ENCODE measurements around the gene FTO. TPM values are rescaled to one million over a fixed set of nuclear protein-coding genes. Genes with fewer than 3 reads are reported as not detected.

The FTO gene
- polyA plus RNA-seq, 3 donors, result 16.8 to 51.0 (median 37.7) TPM

GRCh38 chr16:53717577-53717976, 13.6 kb downstream of the FTO start:
- WGBS (ENCODE audit: insufficient coverage), result no CpG with 5 or more reads among the region's 3 CpGs
- no peaks in the 10 kb centered on the region for H3K9me3 ChIP-seq (replicated peaks in 1 of 2; ENCODE audit: control insufficient read depth in 1 of 2, insufficient read depth in 1 of 2, low read length in 2 of 2)
- no peaks in the 10 kb centered on the region for H3K36me3 ChIP-seq (replicated peaks in 1 of 2; ENCODE audit: control insufficient read depth in 1 of 2, insufficient read depth in 2 of 2, low read length in 2 of 2)
- no peak overlapping the region for H2AFZ ChIP-seq (ENCODE audit: insufficient read depth, low read depth, low read length, poor library complexity, severe bottlenecking)
- no peak overlapping the region for H3K4me3 Mint-ChIP-seq
- no peak for DNase-seq
- no peak overlapping the region for H3K27ac Mint-ChIP-seq
- H3K4me3 ChIP-seq (replicated peaks in 1 of 3; ENCODE audit: low read depth in 2 of 3, low read length in 3 of 3), result no peak overlapping the region
- H3K79me2 ChIP-seq (ENCODE audit: insufficient read depth, low read length), result peaks cover 17% of the 10 kb centered on the region
- H3K4me1 ChIP-seq (ENCODE audit: control insufficient read depth in 1 of 2, insufficient read depth in 2 of 2, low read length in 2 of 2), result peaks cover 2 to 5% of the 10 kb centered on the region in 2 donors
- H3K9me3 Mint-ChIP-seq, result peaks cover 0 to 2% (median 0%) of the 10 kb centered on the region in 7 donors
- H3K36me3 Mint-ChIP-seq, result peaks cover 3 to 8% of the 10 kb centered on the region in 2 donors
- no peak overlapping the region for H3K4me2 ChIP-seq (replicated peaks; ENCODE audit: extremely low read depth, low read length, poor library complexity, severe bottlenecking)
- no peak overlapping the region for H3K27ac ChIP-seq (ENCODE audit: low read depth in 1 of 2, low read length in 2 of 2)
- no peak for TF ChIP-seq CTCF (IDR thresholded peaks at IDR 0.05)
- no peaks in the 10 kb centered on the region for H4K20me1 ChIP-seq (ENCODE audit: insufficient read depth, low read length)
- H3K27me3 Mint-ChIP-seq (ENCODE audit: low read depth in 3 of 3), result peaks cover 0 to 2% (median 0%) of the 10 kb centered on the region in 3 donors
- H3K27me3 ChIP-seq (ENCODE audit: control insufficient read depth in 2 of 2, insufficient read depth in 2 of 2, low read length in 2 of 2), result no peaks in the 10 kb centered on the region
- no peak overlapping the region for H3K9ac ChIP-seq (ENCODE audit: insufficient read depth, low read length, poor library complexity, severe bottlenecking)
- intact Hi-C loops (cut with micrococcal nuclease), result no loop called here
- H3K4me1 Mint-ChIP-seq, result peaks cover 11% of the 10 kb centered on the region

DNA sequence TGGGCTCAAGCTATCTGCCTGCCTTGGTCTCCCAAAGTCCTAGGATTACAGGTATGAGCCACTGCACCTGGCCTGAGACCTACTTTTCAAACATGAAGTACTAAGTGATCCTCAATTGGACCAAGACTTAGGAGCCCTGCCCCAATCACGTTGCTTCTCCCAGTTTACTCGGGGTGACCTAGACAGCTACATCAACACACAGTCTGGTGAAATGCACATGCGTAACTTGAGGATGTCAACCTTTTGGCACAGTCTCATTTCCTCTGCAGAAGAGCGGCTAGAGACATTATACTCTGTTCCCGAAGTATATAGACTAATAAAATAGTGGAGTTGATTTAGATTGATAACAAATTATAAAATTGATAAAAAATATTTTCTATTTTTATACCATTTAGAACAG, 17.1 kb downstream of the FTO start:
- no peak overlapping the region for H3K9ac ChIP-seq (ENCODE audit: insufficient read depth, low read length, poor library complexity, severe bottlenecking)
- peaks cover 2 to 5% of the 10 kb centered on the region in 2 donors for H3K4me1 ChIP-seq (ENCODE audit: control insufficient read depth in 1 of 2, insufficient read depth in 2 of 2, low read length in 2 of 2)
- H3K4me2 ChIP-seq (replicated peaks; ENCODE audit: extremely low read depth, low read length, poor library complexity, severe bottlenecking), result no peak overlapping the region
- Mint-ChIP-seq H3K4me1 (peaks cover 10% of the 10 kb centered on the region), H3K27ac (no peak overlapping the region), H3K4me3 (no peak overlapping the region), H3K36me3 (peaks cover 0 to 6% of the 10 kb centered on the region in 2 donors), H3K9me3 (peaks cover 0 to 2% (median 0%) of the 10 kb centered on the region in 7 donors), H3K27me3 (ENCODE audit: low read depth in 3 of 3) (no peaks in the 10 kb centered on the region)
- no peak overlapping the region for H2AFZ ChIP-seq (ENCODE audit: insufficient read depth, low read depth, low read length, poor library complexity, severe bottlenecking)
- 93% methylated on average over 3 of the region's 5 CpGs for WGBS (ENCODE audit: insufficient coverage)
- H3K36me3 ChIP-seq (replicated peaks in 1 of 2; ENCODE audit: control insufficient read depth in 1 of 2, insufficient read depth in 2 of 2, low read length in 2 of 2), result no peaks in the 10 kb centered on the region
- no peaks in the 10 kb centered on the region for H3K27me3 ChIP-seq (ENCODE audit: control insufficient read depth in 2 of 2, insufficient read depth in 2 of 2, low read length in 2 of 2)
- no peak for DNase-seq
- peaks cover 13% of the 10 kb centered on the region for H3K79me2 ChIP-seq (ENCODE audit: insufficient read depth, low read length)
- no peak overlapping the region for H3K27ac ChIP-seq (ENCODE audit: low read depth in 1 of 2, low read length in 2 of 2)
- no peaks in the 10 kb centered on the region for H3K9me3 ChIP-seq (replicated peaks in 1 of 2; ENCODE audit: control insufficient read depth in 1 of 2, insufficient read depth in 1 of 2, low read length in 2 of 2)
- no peak for TF ChIP-seq CTCF (IDR thresholded peaks at IDR 0.05)
- no peaks in the 10 kb centered on the region for H4K20me1 ChIP-seq (ENCODE audit: insufficient read depth, low read length)
- H3K4me3 ChIP-seq (replicated peaks in 1 of 3; ENCODE audit: low read depth in 2 of 3, low read length in 3 of 3), result no peak overlapping the region
- intact Hi-C loops (cut with micrococcal nuclease), result no loop called here

Measured in CD14-positive monocyte (primary cell).